HG03097 (cell line): ENCODE results near the gene ERFL.
"Not testable (repeated sequence)": the region's sequence is repeated elsewhere in the genome, so short reads cannot be mapped to it uniquely, and the experiment has no call there.

Experiments
- ATAC-seq: cut with Tn5 transposase; IDR thresholded peaks from one replicate; pipeline ENCODE4 v1.9.1; 2021; ENCODE audit not compliant: unreplicated experiment, low FRiP score

ERFL gene

DNA sequence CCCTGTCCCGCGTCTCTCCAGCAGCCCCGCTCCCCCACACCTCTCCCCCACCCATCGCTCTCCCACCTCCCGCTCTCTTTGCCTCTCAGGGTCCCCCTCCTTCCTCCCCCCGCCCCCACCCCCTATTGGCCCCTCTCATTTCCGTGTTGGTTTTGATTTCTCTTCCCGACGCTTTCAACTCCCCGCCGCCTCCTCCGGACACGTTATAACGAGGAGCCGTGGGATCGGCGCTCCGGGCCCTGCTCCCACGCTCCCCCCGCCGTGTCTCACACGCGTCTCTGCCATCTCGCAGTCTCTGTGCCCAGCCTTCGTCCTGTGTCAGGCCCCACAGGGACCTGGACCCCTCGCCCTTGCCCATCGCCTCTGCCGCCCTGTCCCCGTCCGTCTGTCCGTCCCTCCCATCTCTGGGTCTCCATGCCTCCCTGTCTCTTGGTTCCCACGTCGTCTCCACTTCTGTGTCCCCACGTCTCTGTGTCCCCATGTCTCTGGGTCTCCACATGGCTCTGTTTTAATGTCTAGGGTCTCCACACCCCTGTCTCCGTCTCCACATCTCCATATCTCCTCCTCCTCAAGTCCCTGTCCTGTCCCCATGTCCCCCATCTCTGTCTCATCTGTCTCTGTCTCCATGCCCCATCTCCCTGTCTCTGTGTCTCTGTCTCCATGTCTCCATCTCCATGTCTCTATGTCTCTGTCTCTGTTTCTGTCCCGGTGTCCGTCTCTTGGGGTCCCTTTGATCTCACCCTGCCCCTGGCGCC is 13.1 kb downstream of the ERFL start:
- no peak for ATAC-seq

GRCh38 chr19:41914424-41914834 is 13.8 kb downstream of the ERFL start:
- ATAC-seq, result not testable (repeated sequence)

GRCh38 chr19:41913538-41914423 is 14.5 kb downstream of the ERFL start:
- ATAC-seq, result no peak

GRCh38 chr19:41912899-41913537 is 15.2 kb downstream of the ERFL start:
- ATAC-seq, result no peak

DNA sequence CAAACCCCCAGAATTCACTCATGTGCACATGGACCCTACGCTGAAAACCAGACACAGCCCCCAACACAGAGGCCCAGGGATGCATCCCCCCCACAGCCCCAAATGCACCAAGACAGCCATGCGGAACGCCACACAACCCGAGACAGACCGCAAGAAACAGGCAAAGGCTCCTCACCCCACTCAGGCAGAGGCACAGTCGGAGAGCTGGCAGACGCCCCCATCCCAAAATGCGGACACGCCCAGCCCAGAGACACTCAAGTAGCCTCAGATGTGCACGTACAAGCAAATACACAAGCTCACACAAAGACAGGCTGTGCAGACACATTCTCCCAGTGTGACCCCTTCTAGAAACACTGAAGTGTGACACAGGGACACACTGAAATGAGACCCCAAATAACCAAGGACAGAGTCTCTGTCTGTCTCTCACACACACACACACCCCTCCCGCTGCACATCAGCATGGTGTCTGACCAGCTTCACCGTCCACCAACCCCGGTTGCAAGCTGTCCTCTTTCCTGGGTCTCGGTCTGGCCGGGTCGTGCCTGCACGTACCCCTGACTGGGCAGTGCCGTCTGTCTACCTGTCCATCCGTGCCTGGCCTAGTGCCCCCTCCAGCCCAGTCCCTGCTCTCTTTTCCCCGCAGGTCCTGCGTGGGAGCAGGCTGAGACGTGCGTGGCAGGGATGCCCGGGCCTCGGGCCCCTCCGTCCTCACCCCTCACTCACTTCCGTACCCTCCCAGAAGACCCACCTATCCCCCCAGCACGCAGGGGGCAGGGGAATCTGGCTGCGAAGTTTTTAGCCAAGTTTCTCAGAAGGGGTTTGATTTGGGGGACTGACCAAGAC is 16.1 kb downstream of the ERFL start:
- no peak for ATAC-seq

GRCh38 chr19:41910992-41911888 is 17.0 kb downstream of the ERFL start:
- no peak for ATAC-seq

GRCh38 chr19:41910240-41910991 is 17.8 kb downstream of the ERFL start:
- ATAC-seq, result no peak

GRCh38 chr19:41909706-41910105 is 18.5 kb downstream of the ERFL start:
- ATAC-seq, result no peak

- ATAC-seq, result no peak
Measured at GRCh38 chr19:41908724-41909464, 19.4 kb downstream of the ERFL start.

- no peak for ATAC-seq
Measured at GRCh38 chr19:41907994-41908615, 20.1 kb downstream of the ERFL start.

- ATAC-seq, result no peak
Measured at GRCh38 chr19:41906916-41907680, 21.2 kb downstream of the ERFL start.

DNA sequence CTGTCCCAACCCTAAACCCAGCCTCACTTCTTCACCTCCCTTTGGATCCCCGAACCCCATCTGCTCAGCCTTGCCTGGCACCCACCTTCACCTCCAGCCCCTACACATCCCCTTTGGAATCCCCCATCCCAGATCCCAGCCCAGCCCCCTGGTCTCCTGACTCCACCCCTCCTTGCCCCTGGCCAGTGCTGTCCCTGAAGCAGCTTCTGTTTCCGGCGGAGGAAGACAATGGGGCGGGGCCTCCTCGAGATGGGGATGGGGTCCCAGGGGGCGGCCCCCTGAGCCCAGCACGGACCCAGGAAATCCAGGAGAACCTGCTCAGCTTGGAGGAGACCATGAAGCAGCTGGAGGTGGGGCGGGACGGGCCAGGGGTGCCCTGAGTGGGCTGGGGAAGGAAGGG is 22.0 kb downstream of the ERFL start:
- ATAC-seq, result no peak

DNA sequence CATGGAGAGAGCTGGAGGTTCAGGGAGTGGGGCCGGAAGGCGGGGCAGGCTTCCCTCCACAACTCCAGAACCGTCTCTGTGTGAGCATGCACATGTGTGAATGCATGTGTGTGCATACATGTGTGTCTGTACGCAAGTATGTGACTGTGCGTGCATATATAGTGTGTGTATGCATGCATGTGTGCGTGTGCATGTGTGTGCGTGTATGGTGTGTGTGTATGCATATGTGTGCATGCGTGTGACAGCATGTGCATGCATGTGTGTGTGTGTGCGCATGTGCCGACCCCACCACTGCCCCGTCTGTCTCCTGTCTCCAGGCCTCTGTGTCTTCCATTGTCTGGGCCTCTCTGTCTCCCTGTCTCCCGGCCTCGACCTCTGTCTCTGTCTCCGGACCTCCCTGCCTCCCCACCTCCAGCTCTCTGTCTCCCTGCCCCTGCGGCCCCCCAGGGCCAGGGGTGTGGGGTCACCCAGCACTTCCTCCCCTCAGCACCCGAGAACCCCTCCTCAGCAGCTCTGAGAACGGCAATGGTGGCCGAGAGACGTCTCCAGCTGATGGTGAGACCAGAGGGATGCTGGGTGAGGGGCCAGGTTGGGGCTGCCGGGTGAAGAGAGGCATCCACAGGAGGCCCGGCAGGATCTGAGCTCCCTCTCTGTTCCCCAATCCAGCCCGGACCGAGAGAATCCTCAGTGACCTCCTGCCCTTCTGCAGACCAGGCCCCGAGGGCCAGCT is 22.8 kb downstream of the ERFL start:
- no peak for ATAC-seq

DNA sequence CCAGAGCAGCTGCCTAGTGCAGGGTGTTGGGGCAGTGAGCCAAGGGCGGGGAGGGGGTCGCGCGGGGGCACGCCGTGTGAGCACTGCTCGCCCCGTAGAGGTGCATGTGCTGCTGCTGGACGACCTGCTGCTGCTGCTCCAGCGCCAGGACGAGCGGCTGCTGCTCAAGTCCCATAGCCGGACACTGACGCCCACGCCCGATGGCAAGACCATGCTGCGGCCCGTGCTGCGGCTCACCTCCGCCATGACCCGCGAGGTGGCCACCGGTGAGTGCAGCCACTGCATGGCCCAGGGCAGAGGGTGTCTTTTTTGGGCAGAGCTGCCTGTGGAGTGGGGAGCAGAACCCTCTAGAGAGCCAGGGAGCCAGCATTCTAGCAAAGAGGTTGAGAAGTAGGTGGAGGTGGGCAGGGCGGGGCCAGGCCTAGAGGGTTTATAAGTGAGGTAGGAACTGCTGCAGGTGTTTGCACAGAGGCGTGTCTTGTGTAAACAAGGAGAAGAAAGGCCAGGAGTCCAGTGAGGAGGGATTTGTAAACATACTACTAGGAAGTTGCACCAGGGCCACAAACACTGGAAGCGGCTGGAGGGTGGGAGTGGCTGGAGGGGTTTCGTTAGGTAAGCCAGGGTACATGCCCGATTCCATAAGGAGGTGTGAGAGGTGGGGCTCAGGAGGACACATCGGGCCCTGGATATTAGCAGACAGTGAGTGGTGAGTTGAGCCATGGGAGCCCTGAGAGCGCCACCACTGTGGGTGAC is 24.0 kb downstream of the ERFL start:
- ATAC-seq, result no peak

- ATAC-seq, result no peak
Measured at GRCh38 chr19:41903193-41903953, 24.9 kb downstream of the ERFL start.
